Activated T-cell treated with anti-CD3 and anti-CD28 coated beads for 1 hour (primary cell): ENCODE data around the gene SPTY2D1.
"Not testable (repeated sequence)": the region's sequence is repeated elsewhere in the genome, so short reads cannot be mapped to it uniquely, and the experiment has no call there.

Source experiments
- DNase-seq: peaks from one replicate; pipeline ENCODE4 v3.0.0-alpha.2; 2020; ENCODE audit warnings: low read depth

Gene SPTY2D1

GRCh38 chr11:18634140-18635032 is at the start of gene SPTY2D1:
SPTY2D1 (minus strand) TSS chr11:18634342; CDS start chr11:18634257, 85 bp downstream.
- peak; percentile 92 for DNase-seq

DNA sequence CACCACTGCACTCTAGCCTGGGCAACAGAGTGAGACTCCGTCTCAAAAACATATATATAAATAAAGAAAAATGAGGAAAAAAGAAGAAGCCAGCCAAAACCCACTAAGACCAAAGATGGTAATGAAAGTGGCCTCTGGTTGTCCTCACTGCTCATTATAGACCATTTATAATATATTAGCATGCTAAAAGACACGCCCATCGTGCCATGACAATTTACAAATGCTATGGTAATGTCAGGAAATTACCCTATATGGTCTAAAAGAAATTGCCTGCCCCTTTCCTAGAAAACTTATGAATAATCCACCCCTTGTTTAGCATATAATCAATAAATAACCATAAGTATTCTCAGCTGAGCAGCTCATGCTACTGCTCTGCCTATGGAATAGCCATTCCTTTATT is 48.3 kb upstream of the SPTY2D1 start:
- DNase-seq: no peak

GRCh38 chr11:18681949-18682348 is 47.8 kb upstream of the SPTY2D1 start:
- not testable (repeated sequence) for DNase-seq

DNA sequence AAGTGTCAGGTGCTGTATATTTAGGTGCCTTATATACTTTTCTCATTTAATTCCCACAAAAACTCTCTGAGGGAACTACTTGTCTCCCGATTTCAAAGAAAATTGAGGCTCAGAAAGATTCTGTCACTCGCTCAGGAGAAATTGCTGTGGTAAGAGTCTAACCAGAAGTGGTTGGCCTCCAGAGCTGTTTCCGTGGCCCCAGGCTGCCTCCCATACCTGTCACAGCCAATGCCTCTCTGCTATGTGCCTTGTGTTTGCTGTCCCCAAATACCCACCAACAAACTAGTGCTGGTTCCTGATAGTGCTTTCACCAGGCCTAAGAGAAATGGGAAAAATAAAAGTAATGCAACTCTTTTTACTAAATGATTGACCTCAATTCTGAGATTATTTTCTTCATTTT is 43.4 kb upstream of the SPTY2D1 start:
- no peak for DNase-seq

- no peak for DNase-seq
Observed at GRCh38 chr11:18676803-18677202, 42.7 kb upstream of the SPTY2D1 start.

GRCh38 chr11:18672209-18672608 is 38.1 kb upstream of the SPTY2D1 start:
- DNase-seq: peak; percentile 11

DNA sequence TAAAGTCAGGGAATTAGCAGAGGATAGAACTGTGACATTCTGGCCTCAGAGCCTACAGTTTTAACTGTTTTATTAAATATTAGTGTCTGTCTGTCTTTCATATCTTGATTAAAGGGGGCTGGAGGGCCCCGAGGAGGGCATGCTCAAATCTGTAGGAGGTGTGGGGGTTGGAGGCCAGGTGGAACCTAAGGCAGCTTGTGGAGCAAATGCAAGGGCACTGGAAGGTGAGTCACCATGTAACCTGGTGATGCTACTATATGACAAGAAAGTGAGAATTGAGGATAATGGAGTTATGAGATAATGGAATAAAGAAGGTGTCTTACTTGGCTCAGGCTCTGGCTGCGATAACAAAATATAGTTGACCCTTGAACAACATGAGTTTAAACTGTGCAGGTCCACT is 37.1 kb upstream of the SPTY2D1 start:
- DNase-seq: no peak

GRCh38 chr11:18669711-18670110 is 35.6 kb upstream of the SPTY2D1 start:
- no peak for DNase-seq

DNA sequence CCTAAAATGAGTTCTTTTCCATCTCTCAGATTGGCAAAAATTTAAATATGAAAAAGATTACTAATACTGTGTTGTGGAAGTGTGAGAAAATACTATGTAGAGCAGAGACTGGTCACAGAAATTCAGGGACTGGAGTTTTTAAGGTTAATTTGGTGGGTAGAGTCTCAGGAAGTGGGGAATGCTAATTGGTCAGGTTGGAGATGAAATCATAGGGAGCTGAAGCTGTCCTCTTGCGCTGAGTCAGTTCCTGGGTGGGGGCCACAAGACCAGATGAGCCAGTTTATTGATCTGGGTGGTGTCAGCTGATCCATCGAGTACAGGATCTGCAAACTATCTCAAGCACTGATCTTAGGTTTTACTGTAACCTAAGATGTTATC is 35.1 kb upstream of the SPTY2D1 start:
- no peak for DNase-seq

DNA sequence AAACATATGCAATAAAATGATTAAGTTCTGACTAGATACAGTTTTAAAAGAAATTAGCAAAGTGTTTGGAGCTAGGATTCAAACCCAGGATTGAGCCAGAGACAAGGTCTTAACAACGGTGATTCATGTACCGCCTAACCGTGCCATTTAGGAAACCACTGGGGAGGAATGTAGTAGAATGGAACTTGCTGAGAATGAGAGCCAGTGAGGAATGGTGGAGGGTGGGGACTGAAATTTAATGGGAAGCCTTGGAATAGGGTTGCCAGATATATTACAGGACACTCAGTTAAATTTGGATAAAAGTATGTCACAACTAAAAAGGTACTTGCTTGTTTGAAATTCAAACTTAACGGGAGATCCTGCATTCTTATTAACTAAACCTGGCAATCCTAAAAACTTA is 34.0 kb upstream of the SPTY2D1 start:
- DNase-seq: no peak

DNA sequence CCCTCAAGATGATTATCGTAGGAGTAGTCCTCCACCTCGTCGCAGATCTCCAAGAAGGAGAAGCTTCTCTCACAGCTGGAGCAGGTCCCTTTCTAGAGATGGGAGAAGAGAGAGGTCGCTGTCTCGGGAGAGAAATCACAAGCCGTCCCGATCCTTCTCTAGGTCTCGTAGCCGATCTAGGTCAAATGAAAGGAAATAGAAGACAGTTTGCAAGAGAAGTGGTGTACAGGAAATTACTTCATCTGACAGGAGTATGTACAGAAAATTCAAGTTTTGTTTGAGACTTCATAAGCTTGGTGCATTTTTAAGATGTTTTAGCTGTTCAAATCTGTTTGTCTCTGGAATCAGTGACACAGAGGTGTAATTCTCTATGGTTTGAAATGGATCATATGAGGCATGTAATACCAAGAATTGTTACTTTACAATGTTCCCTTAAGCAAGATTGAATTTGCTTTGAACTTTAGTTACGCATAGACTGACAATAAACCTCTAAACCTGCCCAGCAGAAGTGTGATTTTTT is 31.3 kb upstream of the SPTY2D1 start:
- not testable (repeated sequence) for DNase-seq

DNA sequence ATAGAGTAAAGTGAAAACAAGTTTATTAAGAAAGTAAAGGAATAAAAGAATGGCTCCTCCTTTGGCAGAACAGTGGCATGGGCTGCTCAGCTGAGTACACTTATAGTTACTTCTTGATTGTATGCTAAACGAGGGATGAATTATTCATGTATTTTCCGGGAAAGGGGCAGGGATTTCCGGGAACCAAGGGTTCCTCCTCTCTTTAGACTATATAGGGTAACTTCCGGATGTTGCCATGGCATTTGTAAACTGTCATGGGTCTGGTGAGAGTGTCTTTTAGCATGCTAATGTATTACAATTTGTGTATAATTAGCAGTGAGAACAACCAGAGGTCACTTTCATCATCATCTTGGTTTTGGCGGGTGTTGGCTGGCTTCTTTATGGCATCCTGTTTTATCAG is 23.5 kb upstream of the SPTY2D1 start:
- no peak for DNase-seq

DNA sequence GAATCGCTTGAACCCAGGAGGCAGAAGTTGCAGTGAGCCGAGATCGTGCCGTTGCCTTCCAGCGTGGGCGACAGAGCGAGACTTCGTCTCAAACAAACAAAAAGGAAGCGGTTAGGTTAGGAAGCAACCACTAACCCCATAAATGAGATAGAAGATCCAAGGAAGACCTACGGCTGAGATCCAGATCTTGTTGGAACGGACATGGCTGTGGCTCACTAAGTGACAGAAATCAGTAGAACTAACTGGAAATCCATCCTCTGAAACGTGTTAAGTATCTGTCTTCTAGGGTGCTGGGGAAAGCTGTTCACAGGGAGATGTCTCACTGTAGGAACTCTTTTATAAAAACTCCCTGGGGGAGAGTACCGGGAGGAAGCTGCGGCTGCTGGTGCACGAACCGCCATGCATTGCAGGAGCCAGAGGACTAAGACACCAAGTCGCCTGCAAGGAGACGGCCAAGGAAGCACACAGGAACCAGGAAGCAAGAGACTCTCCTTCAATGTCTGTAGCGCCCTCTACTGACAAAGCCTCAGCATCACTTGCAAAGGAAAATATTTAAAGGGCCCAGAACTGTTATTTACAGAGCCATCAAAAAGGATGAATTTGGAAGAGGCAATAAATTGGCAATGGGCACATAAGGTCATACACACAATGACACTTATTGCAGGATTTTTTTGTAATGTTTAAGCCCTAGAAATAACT is 16.9 kb upstream of the SPTY2D1 start:
- no peak for DNase-seq

DNA sequence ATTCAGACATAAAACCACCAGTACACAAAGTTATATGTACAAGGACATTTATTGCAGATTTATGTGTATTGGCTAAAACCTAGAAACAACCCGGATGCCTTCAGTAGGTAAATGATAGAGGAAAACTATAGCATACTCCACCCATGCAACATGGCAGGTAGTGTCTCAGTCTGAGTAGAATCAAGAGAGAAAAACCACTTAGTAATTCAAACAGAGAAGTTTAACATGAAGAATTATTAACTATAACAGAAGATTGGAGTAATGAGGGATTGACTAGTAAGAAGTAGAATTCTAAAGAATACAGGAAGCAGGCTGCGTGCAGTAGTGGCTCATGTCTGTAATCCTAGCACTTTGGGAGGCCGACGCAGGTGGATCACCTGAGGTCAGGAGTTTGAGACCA is 16.2 kb upstream of the SPTY2D1 start:
- DNase-seq: no peak

GRCh38 chr11:18643034-18643433 is 8.9 kb upstream of the SPTY2D1 start:
- not testable (repeated sequence) for DNase-seq

- DNase-seq: no peak
Observed at GRCh38 chr11:18641677-18642076, 7.5 kb upstream of the SPTY2D1 start.

- no peak for DNase-seq
Observed at GRCh38 chr11:18633256-18634139, 644 bp downstream of the SPTY2D1 start.

DNA sequence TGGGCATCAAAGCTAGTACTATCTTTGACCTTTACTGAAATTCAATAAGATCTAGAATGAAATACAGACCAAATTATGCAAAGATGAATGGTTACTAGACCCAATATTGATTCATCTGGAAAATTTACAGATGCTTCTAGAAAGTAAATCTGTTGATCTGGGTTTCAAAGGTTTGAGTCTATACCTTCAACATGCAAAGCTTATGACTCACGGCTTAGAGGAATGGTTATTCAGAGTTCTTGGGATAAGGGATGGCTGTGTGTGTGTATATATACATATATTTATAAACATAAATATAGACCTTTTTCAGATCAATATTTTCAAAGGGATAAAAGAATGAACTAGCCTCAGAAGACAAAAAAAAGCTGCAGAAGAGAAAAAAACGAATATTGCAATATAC is 1.3 kb downstream of the SPTY2D1 start:
- no peak for DNase-seq

DNA sequence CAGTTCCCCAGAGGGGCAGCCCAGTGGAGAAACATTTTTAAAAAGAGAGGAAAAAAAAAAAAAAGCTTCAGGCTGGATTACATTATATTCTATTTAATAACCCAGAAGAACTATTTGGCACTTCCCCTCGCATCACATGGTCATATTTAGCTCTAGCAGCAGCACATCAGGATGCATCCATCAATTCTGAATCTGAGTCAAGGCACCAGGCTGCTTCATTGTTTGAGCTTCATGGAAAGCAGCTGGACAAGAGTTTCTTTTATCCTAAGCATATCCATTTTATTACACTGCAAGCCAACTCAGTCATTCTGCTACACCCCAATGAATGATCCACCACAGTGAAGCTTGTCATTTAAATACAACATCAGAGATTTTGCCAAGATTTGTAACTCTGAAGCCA is 10.0 kb downstream of the SPTY2D1 start:
- DNase-seq: no peak

GRCh38 chr11:18623707-18624106 is 10.4 kb downstream of the SPTY2D1 start:
- no peak for DNase-seq

DNA sequence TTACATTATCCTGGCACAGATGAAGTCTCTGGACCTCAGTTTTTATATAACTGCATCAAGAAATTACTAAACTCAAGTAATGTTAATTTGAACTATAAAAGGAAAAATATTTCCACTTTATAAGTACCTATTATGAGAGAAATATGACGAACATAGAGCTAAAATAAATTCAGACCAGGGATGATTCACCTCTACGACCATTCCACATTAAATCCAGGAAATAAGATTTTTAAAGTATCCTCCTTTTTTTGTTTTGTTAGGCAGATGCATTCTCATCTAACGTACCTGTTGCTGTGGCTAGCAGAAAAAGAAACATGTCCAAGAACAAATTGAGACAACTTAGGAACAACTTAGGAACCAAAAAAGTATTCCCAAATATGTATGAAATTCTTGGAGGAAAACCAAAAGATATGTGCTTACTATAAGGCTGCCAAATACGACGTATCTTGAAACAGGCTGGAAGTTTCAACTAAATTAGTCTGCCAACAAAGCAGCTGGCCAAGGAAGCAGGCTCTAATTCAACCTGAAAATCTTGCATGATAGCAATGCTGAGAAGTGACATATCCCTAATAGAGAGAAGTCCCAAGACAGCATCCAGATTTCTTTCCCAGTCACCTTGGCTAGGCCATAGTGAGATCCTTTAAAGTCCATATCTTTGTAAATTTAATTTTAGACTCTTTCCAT is 15.7 kb downstream of the SPTY2D1 start:
- DNase-seq: no peak
